LoVo (cell line): ENCODE data around the gene RAP1GDS1.

Experiments
- DNase-seq: peaks from one replicate; pipeline ENCODE4 v3.0.0-alpha.2; 2016; ENCODE audit warnings: low spot score

The RAP1GDS1 gene

DNA sequence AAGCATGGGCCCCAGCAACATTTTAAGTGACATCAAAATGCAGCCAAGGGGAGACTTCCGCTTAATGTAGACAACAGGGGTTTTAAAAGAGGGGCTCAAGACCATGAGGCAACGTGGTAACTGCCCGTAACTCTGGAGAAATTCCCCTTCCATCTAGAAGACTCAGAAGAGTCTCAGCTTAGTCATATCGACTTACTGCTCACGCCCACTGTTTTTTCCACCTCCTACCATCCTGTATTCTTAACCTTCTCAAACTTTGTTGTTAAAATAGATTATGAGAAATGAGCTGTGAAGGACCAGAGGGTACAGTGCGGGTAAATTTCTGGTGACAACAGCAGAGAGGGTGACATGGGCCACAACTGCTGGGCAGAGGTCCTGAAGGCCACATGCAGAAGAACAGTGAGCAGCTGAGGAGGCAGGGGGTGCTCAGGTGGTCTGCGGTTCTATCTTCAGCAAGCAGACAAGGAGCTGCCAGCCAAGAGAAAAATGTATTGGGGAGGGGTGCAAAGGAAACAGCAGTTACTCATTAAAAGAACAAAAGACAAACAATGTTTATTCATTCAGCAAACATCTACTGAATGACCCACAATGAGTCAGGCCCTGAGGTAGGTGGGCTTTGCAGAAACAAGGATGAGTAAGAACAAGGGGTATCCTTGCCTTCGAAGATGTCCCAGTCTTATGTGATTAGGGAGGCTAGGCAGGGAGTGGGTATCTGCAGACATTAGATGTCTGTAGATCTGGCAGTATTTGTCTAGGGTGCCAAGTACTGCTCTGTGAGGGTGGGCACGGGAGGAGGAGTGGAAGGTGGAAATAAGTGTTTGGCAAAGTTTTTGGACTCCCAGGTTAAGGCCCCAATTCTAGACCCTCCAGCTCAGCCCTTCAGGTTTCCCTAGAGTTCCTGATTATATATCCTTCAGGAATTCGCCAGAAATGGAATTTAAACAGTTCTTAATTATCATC, 221.9 kb downstream of the RAP1GDS1 start:
- no peak for DNase-seq

DNA sequence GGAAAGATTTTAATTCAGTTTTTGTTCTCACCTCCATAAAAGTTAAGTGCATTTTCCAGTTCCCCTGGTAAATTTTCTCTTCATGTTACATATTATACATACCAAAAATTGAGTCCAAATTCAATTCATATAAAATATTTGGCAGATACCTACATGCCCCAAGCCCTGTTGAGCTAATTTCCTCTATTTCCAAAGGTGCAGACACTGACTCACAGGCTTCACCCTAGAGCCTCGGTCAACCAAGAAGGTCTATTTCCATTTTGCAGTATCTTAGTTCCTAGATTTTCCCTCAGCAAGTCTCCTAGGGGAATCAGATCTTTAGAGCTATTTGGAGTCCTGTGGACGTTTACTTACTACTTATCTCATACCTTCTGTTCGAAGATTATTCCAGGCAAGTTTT, 222.8 kb downstream of the RAP1GDS1 start:
- DNase-seq, result no peak

DNA sequence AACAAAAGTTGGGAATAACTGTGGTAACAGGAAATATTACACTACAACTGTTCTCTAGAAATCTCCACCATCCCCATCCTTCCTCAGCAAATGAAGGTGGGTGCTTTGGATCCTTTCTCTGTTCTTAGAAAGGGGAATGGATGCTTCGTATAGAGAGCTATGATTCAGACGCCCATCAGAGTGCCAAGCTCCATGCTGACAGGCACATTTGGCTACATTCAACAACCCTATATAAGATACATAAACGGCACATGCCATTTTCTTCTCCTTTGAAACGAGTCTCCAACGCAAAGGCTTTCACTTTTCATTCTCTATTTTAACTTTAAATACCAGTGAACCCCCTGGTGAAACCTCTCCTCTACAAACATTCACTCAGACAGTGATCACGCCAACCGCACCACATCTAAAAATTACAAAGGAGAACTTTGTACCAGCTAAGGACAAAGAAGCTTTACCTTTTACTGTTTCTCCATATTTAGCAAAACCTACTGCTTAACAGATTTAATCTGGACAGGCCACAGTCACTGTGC, 224.7 kb downstream of the RAP1GDS1 start:
- DNase-seq, result no peak

DNA sequence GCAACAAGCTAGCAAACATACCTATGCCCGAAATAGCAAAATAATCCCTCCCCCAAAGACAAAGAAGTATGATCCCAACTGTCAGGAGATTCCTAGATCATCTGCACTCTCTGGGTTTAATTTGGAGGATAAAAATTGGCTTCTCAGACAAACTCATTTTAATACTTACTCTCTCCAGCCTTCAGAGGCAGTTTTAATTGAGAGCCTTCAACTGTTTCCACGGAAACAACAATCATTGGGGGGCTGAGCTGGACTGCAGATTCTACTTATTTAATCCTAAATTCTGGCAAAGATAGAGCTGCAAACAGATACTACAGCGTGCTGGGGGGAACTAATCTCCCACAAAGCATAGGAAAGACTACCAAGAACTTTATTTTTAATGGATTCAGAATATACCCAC, 229.1 kb downstream of the RAP1GDS1 start:
- no peak for DNase-seq

DNA sequence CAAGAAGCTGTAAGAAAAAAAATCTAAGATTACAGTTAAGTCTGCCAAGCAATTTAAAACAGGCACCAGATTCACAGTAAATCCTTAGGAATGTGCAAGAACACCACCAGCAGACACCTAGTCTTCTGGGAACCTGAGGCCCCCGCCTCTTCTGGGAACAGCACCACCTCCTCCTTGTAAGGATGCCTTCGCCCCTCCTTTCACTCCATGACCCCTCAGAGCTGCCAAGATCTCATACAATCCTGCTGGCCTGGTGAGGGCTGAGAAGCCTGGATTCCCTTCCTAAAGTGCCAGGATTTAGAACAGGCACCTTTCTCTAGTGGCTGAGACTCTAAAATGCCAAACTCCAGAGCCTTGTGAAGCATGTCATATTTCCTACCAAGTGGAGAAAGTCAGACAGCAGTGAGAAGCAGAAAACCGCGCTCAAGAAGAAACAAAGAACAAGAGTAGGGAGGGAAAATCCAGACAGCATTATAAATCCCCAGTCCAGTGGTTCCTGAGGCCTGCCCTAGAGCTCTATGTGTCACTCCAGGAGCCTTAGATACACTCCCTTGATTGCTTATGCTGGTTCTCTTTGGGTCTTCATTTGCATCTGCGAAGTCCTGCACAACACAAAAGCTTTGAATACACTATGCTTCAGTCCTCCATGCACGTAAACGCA, 230.8 kb downstream of the RAP1GDS1 start:
- no peak for DNase-seq

DNA sequence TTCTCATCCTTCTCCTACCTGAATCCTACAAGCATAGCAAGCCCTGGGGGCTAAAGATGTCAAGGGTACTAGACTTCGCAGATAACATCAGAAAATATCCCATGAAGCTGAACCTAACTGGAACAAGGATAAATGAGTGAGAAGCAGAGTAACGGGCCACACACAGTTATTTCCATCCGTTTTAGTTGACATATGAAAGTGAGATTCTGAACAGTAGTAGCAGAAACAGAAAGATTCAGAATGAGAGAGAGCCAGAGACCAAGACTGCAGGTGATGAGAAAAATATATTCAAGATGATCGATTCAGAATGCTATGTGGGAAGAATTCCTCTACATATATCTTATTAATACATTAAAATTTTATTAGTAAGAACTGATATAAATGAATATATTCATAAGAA, 232.1 kb downstream of the RAP1GDS1 start:
- no peak for DNase-seq
